ENCODE measurements around the gene CCDC32.

GRCh38 chr15:40558952-40559742, 5.7 kb downstream of the CCDC32 start:
- TF ChIP-seq CTCF (IDR thresholded peaks at IDR 0.05; ENCODE audit: low read depth, low read length) = no peak
- no peak for TF ChIP-seq MAX (IDR thresholded peaks at IDR 0.05; ENCODE audit: low read depth, low read length)
- TF ChIP-seq MYC (IDR thresholded peaks at IDR 0.05; ENCODE audit: low read depth, low read length) = no peak

All from NB4 (cell line).